GM12892 (cell line): Measurements from ENCODE around the gene SOX5.
"Not testable (repeated sequence)": the region's sequence is repeated elsewhere in the genome, so short reads cannot be mapped to it uniquely, and the experiment has no call there.

Source experiments
- POLR2AphosphoS5 ChIP-seq: IDR thresholded peaks from 2 replicates; pipeline ENCODE4 v1.6.1; 2011; ENCODE audit warnings: low read depth, low read length, control low read depth
- TAF1 ChIP-seq: IDR thresholded peaks from 2 replicates; pipeline ENCODE4 v1.6.1; 2011; ENCODE audit warnings: low read depth, mild to moderate bottlenecking, control low read depth, low read length, borderline replicate concordance

GRCh38 chr12:23509832-23510231 lies 439.6 kb downstream of the SOX5 start:
- TF ChIP-seq TAF1, POLR2AphosphoS5: not testable (repeated sequence)
